HG02759 (cell line): ENCODE results near the gene MAT2A.
A peak's percentile ranks its signal among the peaks of the same experiment; 100 is the strongest.
"Not testable (repeated sequence)": the region's sequence is repeated elsewhere in the genome, so short reads cannot be mapped to it uniquely, and the experiment has no call there.

Source experiments
- ATAC-seq: cut with Tn5 transposase; IDR thresholded peaks from one replicate; pipeline ENCODE4 v1.9.1; 2021; ENCODE audit warnings: mild to moderate bottlenecking, moderate library complexity; ENCODE audit not compliant: unreplicated experiment

MAT2A gene

GRCh38 chr2:85547089-85547858 lies 8.3 kb downstream of the MAT2A start:
- no peak for ATAC-seq

GRCh38 chr2:85547859-85548607 lies 9.1 kb downstream of the MAT2A start:
- no peak for ATAC-seq

GRCh38 chr2:85548608-85548900 lies 9.6 kb downstream of the MAT2A start:
- no peak for ATAC-seq

GRCh38 chr2:85549095-85549494 lies 10.1 kb downstream of the MAT2A start:
- ATAC-seq, result no peak

- ATAC-seq, result no peak
Measured at GRCh38 chr2:85549826-85550225, 10.9 kb downstream of the MAT2A start.

GRCh38 chr2:85550486-85550885 lies 11.5 kb downstream of the MAT2A start:
- no peak for ATAC-seq

GRCh38 chr2:85551698-85552678 lies 13.0 kb downstream of the MAT2A start:
- peak; percentile 76 for ATAC-seq

GRCh38 chr2:85553184-85553583 lies 14.2 kb downstream of the MAT2A start:
- ATAC-seq, result no peak

GRCh38 chr2:85554980-85555612 lies 16.1 kb downstream of the MAT2A start:
- no peak for ATAC-seq

GRCh38 chr2:85557130-85557529 lies 18.2 kb downstream of the MAT2A start:
- no peak for ATAC-seq

GRCh38 chr2:85558160-85558559 lies 19.2 kb downstream of the MAT2A start:
- no peak for ATAC-seq

GRCh38 chr2:85560403-85560726 lies 21.4 kb downstream of the MAT2A start:
- not testable (repeated sequence) for ATAC-seq

- peak; percentile 16 for ATAC-seq
Measured at GRCh38 chr2:85560812-85561279, 21.9 kb downstream of the MAT2A start.

- ATAC-seq, result peak; percentile 95
Measured at GRCh38 chr2:85561280-85562212, 22.6 kb downstream of the MAT2A start, which contains the start of gene GGCX. GGCX (minus strand) TSS chr2:85561493; CDS start chr2:85561428, 65 bp downstream.

- no peak for ATAC-seq
Measured at GRCh38 chr2:85564144-85564563, 25.2 kb downstream of the MAT2A start.

GRCh38 chr2:85566265-85566664 lies 27.3 kb downstream of the MAT2A start:
- ATAC-seq, result no peak

- no peak for ATAC-seq
Measured at GRCh38 chr2:85575739-85576138, 36.8 kb downstream of the MAT2A start.

- ATAC-seq, result no peak
Measured at GRCh38 chr2:85577063-85577385, 38.1 kb downstream of the MAT2A start.

- ATAC-seq, result peak; percentile 64
Measured at GRCh38 chr2:85577386-85578242, 38.6 kb downstream of the MAT2A start, which contains the start of gene VAMP8. VAMP8 (plus strand) TSS chr2:85577586; CDS start chr2:85577647, 61 bp downstream.
